ENCODE results near the gene LIG1.

DNA sequence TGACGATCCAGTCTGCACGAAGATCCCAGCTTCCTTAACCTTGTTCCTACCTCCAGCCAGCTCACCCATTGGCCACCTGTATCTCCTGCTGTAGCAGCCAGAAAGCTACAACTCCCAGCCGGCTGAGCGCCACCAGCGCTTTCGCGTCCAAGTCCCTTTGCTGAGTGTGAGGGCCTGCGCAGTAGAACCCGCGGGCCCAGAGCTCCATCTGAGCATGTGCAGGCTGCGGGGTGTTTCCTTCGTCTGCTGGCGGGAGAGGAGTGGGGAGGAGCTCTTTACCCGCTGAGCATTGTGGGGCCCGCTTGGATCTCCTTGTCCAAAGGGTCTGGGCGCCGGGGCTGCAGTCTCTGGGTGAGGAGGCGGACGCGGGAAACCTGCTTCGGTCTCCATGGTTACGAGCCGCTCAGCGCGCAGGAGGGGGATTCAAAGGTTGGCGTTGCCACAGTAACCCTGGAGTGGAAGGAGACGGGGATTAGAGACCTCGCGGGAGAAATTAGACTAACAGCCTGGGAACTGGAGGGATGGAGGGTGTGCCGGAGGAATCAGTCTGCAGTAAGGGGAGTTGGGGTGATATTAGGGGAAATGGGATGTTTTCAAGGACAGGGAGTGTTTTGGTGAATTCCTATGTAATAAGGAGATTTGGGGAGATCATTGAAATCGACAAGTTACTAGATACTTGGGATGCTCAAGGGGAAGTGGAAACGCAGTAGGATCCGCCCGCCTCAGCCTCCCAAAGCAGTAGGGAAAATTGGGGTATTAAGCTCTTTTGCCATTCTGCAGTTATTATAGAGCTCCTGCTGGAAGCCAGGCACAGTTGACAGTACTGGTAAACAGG, 33.9 kb upstream of the LIG1 start:
- TF ChIP-seq, protein P1, sequence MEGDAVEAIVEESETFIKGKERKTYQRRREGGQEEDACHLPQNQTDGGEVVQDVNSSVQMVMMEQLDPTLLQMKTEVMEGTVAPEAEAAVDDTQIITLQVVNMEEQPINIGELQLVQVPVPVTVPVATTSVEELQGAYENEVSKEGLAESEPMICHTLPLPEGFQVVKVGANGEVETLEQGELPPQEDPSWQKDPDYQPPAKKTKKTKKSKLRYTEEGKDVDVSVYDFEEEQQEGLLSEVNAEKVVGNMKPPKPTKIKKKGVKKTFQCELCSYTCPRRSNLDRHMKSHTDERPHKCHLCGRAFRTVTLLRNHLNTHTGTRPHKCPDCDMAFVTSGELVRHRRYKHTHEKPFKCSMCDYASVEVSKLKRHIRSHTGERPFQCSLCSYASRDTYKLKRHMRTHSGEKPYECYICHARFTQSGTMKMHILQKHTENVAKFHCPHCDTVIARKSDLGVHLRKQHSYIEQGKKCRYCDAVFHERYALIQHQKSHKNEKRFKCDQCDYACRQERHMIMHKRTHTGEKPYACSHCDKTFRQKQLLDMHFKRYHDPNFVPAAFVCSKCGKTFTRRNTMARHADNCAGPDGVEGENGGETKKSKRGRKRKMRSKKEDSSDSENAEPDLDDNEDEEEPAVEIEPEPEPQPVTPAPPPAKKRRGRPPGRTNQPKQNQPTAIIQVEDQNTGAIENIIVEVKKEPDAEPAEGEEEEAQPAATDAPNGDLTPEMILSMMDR (IDR thresholded peaks at IDR 0.05; ENCODE audit: low read length) = no peak
- TF ChIP-seq EZH2 (IDR thresholded peaks at IDR 0.05; ENCODE audit: borderline replicate concordance, low read length) = no peak

All from OCI-LY1 (cell line).